Measurements from ENCODE around the gene MRPL34.

Gene MRPL34

GRCh38 chr19:17275441-17276175, 30.1 kb upstream of the MRPL34 start:
- no peak for DNase-seq (ENCODE audit: low read depth in 2 of 2)
- H3K4me3 ChIP-seq (replicated peaks in 1 of 2; ENCODE audit: low read depth in 2 of 2, low read length in 2 of 2) = no peak overlapping the region
- no peak for TF ChIP-seq CTCF (IDR thresholded peaks at IDR 0.05; ENCODE audit: low read depth, low read length)

GRCh38 chr19:17279436-17279835, 26.2 kb upstream of the MRPL34 start:
- TF ChIP-seq CTCF (IDR thresholded peaks at IDR 0.05; ENCODE audit: low read depth, low read length) = no peak

GRCh38 chr19:17281391-17282304, 24.0 kb upstream of the MRPL34 start, which contains the start of gene ANKLE1:
Gene ANKLE1, plus strand, starts transcription at chr19:17281901. Its CDS starts 20 bp downstream, at chr19:17281921.
- peak within 1 kb of the TSS; percentile 27 to 33 for H3K4me3 ChIP-seq (replicated peaks in 1 of 2; ENCODE audit: low read depth in 2 of 2, low read length in 2 of 2)
- TF ChIP-seq CTCF (IDR thresholded peaks at IDR 0.05; ENCODE audit: low read depth, low read length) = no peak
- no peak for DNase-seq (ENCODE audit: low read depth in 2 of 2)

More at GRCh38 chr19:17279436-17279835, 26.2 kb upstream of the MRPL34 start:
- DNase-seq (ENCODE audit: low read depth in 2 of 2) = no peak
- no peak overlapping the region for H3K4me3 ChIP-seq (replicated peaks in 1 of 2; ENCODE audit: low read depth in 2 of 2, low read length in 2 of 2)

GRCh38 chr19:17282488-17283125, 23.1 kb upstream of the MRPL34 start:
- peak; percentile 78 to 80 for DNase-seq (ENCODE audit: low read depth in 2 of 2)
- TF ChIP-seq CTCF (IDR thresholded peaks at IDR 0.05; ENCODE audit: low read depth, low read length) = peak; percentile 91
- peak overlapping the region; percentile 21 to 33 for H3K4me3 ChIP-seq (replicated peaks in 1 of 2; ENCODE audit: low read depth in 2 of 2, low read length in 2 of 2)

- no peak for TF ChIP-seq CTCF (IDR thresholded peaks at IDR 0.05; ENCODE audit: low read depth, low read length)
- no peak overlapping the region for H3K4me3 ChIP-seq (replicated peaks in 1 of 2; ENCODE audit: low read depth in 2 of 2, low read length in 2 of 2)
- no peak for DNase-seq (ENCODE audit: low read depth in 2 of 2)
These were observed 22.1 kb upstream of the MRPL34 start for GRCh38 chr19:17283504-17283996.

- DNase-seq (ENCODE audit: low read depth in 2 of 2) = no peak
- H3K4me3 ChIP-seq (replicated peaks in 1 of 2; ENCODE audit: low read depth in 2 of 2, low read length in 2 of 2) = no peak overlapping the region
- no peak for TF ChIP-seq CTCF (IDR thresholded peaks at IDR 0.05; ENCODE audit: low read depth, low read length)
These were observed 20.1 kb upstream of the MRPL34 start for GRCh38 chr19:17285415-17286135.

All from cardiac fibroblast (primary cell).